Measurements from ENCODE around the gene IL17RC. TPM values are rescaled to one million over a fixed set of nuclear protein-coding genes. Genes with fewer than 3 reads are reported as not detected.

IL17RC gene
- total and polyA plus RNA-seq, 2 donors (not counting 3 experiments of a cell fraction or from before 2014, with no cell fraction given) = 18.7 to 19.9 TPM

GRCh38 chr3:9901967-9902366, 14.9 kb upstream of the IL17RC start:
- intact Hi-C loops (cut with micrococcal nuclease) = loop anchor here (1.0 kb wide), 1 partner anchor 14 kb away; no protein-coding TSS in a partner anchor
- no peaks in the 10 kb centered on the region for H4K20me1 ChIP-seq (replicated peaks; ENCODE audit: control insufficient read depth, extremely low read depth, insufficient read depth, low read length)
- H3K4me3 ChIP-seq (replicated peaks in 1 of 3; ENCODE audit: insufficient read depth in 1 of 3, low read depth in 1 of 3, low read length in 3 of 3) = no peak overlapping the region
- H3K4me1 ChIP-seq (ENCODE audit: control insufficient read depth, extremely low read depth, insufficient read depth, low read length) = peaks cover 38% of the 10 kb centered on the region
- no peak for TF ChIP-seq EZH2 (IDR thresholded peaks at IDR 0.05; ENCODE audit: borderline replicate concordance, low read depth, low read length, severe bottlenecking)
- TF ChIP-seq, protein P1, sequence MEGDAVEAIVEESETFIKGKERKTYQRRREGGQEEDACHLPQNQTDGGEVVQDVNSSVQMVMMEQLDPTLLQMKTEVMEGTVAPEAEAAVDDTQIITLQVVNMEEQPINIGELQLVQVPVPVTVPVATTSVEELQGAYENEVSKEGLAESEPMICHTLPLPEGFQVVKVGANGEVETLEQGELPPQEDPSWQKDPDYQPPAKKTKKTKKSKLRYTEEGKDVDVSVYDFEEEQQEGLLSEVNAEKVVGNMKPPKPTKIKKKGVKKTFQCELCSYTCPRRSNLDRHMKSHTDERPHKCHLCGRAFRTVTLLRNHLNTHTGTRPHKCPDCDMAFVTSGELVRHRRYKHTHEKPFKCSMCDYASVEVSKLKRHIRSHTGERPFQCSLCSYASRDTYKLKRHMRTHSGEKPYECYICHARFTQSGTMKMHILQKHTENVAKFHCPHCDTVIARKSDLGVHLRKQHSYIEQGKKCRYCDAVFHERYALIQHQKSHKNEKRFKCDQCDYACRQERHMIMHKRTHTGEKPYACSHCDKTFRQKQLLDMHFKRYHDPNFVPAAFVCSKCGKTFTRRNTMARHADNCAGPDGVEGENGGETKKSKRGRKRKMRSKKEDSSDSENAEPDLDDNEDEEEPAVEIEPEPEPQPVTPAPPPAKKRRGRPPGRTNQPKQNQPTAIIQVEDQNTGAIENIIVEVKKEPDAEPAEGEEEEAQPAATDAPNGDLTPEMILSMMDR (IDR thresholded peaks at IDR 0.05; ENCODE audit: extremely low read depth in 1 of 2, insufficient read depth in 1 of 2, low read depth in 1 of 2, low read length in 2 of 2) = no peak
- peak; percentile 26 for TF ChIP-seq FOS (IDR thresholded peaks at IDR 0.05; ENCODE audit: borderline replicate concordance, insufficient read depth, low read length)
- TF ChIP-seq JUN (IDR thresholded peaks at IDR 0.05; ENCODE audit: borderline replicate concordance, insufficient read depth, insufficient read length, low read depth) = no peak
- TF ChIP-seq, protein P2, sequence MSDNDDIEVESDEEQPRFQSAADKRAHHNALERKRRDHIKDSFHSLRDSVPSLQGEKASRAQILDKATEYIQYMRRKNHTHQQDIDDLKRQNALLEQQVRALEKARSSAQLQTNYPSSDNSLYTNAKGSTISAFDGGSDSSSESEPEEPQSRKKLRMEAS (IDR thresholded peaks at IDR 0.05; ENCODE audit: insufficient read depth, insufficient read length) = no peak
- TF ChIP-seq POLR2A (IDR thresholded peaks at IDR 0.05; ENCODE audit: low read depth, low read length) = no peak
- TF ChIP-seq GATA2 (IDR thresholded peaks at IDR 0.05; ENCODE audit: insufficient read depth, insufficient read length, low read depth, low read length) = peak; percentile 12
- peak; percentile 77 for TF ChIP-seq POLR2AphosphoS5 (IDR thresholded peaks at IDR 0.05; ENCODE audit: insufficient read depth, low read depth, low read length)
- TF ChIP-seq MYC (IDR thresholded peaks at IDR 0.05; ENCODE audit: low read depth, low read length) = no peak
- H3K9me3 ChIP-seq (replicated peaks; ENCODE audit: control insufficient read depth, insufficient read depth, low read length) = no peaks in the 10 kb centered on the region
- peak overlapping the region; percentile 4 for H3K27ac ChIP-seq (ENCODE audit: insufficient read depth, low read depth, low read length)
- H3K36me3 ChIP-seq (ENCODE audit: control insufficient read depth in 2 of 2, extremely low read depth in 1 of 2, insufficient read depth in 2 of 2, low read length in 2 of 2) = no peaks in the 10 kb centered on the region
- dilution Hi-C loops (cut with MboI; ENCODE audit: extremely low pct_ligation_motif_present, low sequenced_read_pairs) = no loop called here
- H3K4me2 ChIP-seq (ENCODE audit: insufficient read depth, low read length) = peak overlapping the region; percentile 22
- FAIRE-seq (peak; percentile 91), DNase-seq (ENCODE audit: low read depth, low spot score) (peak; percentile 59)
- no peak overlapping the region for H2AFZ ChIP-seq (ENCODE audit: low read depth, low read length)
- POLR2A ChIA-PET = interaction anchor here (0.7 kb wide), 1 partner anchor 10 kb away, joined by 7 read pairs; no protein-coding TSS in a partner anchor
- H3K79me2 ChIP-seq (ENCODE audit: control insufficient read depth, insufficient read depth, low read length) = no peaks in the 10 kb centered on the region
- H3K27me3 ChIP-seq (ENCODE audit: control insufficient read depth in 2 of 2, insufficient read depth in 2 of 2, low read length in 2 of 2) = no peaks in the 10 kb centered on the region
- no TSS peak for BruUV-seq (replicated peaks)
- CTCF ChIA-PET = interaction anchor here (0.7 to 1.9 kb wide), 6 partner anchors 8 to 53 kb away, joined by 3 to 6 read pairs (median 4); no protein-coding TSS in a partner anchor
- H3K9ac ChIP-seq (replicated peaks; ENCODE audit: extremely low read depth, insufficient read depth, low read length) = no peak overlapping the region
- no peaks in the 10 kb centered on the region for H3K9me1 ChIP-seq (replicated peaks; ENCODE audit: control insufficient read depth, extremely low read depth, insufficient read depth, low read length)

All from endothelial cell of umbilical vein (primary cell).